WERI-Rb-1 (cell line): ENCODE results near the gene MYBPC2.

Experiments
- DNase-seq: peaks from one replicate; pipeline ENCODE4 v3.0.0-alpha.2; 2020
- H3K27ac ChIP-seq: fragments of 250-450 bp; sonication (Bioruptor Pico); 2 replicates; pipeline ENCODE4 v1.5.1; 2020; ENCODE audit warnings: mild to moderate bottlenecking, moderate library complexity
- H3K27me3 ChIP-seq: fragments of 250-450 bp; sonication (Bioruptor Pico); 2 replicates; pipeline ENCODE4 v1.5.1; 2021; ENCODE audit warnings: mild to moderate bottlenecking, low read depth, moderate library complexity; ENCODE audit not compliant: insufficient read depth, severe bottlenecking
- H3K36me3 ChIP-seq: fragments of 250-450 bp; sonication (Bioruptor Pico); 2 replicates; pipeline ENCODE4 v1.5.1; 2020; ENCODE audit warnings: mild to moderate bottlenecking, moderate library complexity
- H3K4me3 ChIP-seq: 2 replicates; pipeline ENCODE4 v1.5.1; 2011; ENCODE audit warnings: low read depth, mild to moderate bottlenecking, control low read depth, low read length
- H3K9me3 ChIP-seq: fragments of 250-450 bp; sonication (Bioruptor Pico); 2 replicates; pipeline ENCODE4 v1.5.1; 2021; ENCODE audit warnings: mild to moderate bottlenecking, moderate library complexity; ENCODE audit not compliant: severe bottlenecking
- TF ChIP-seq, protein P1 (sequence below): IDR thresholded peaks from 2 replicates; pipeline ENCODE4 v1.5.1; 2011; ENCODE audit warnings: low read depth, mild to moderate bottlenecking, control low read depth, inconsistent platforms, low read length

Gene MYBPC2

GRCh38 chr19:50486823-50487515 lies 54.3 kb downstream of the MYBPC2 start:
- peaks cover 12% of the 10 kb centered on the region for H3K9me3 ChIP-seq
- peak; percentile 82 for DNase-seq
- peaks cover 23% of the 10 kb centered on the region for H3K36me3 ChIP-seq
- no peak overlapping the region for H3K4me3 ChIP-seq
- no peak overlapping the region for H3K27ac ChIP-seq
- H3K27me3 ChIP-seq = no peaks in the 10 kb centered on the region
- TF ChIP-seq, protein P1, sequence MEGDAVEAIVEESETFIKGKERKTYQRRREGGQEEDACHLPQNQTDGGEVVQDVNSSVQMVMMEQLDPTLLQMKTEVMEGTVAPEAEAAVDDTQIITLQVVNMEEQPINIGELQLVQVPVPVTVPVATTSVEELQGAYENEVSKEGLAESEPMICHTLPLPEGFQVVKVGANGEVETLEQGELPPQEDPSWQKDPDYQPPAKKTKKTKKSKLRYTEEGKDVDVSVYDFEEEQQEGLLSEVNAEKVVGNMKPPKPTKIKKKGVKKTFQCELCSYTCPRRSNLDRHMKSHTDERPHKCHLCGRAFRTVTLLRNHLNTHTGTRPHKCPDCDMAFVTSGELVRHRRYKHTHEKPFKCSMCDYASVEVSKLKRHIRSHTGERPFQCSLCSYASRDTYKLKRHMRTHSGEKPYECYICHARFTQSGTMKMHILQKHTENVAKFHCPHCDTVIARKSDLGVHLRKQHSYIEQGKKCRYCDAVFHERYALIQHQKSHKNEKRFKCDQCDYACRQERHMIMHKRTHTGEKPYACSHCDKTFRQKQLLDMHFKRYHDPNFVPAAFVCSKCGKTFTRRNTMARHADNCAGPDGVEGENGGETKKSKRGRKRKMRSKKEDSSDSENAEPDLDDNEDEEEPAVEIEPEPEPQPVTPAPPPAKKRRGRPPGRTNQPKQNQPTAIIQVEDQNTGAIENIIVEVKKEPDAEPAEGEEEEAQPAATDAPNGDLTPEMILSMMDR = peak; percentile 77

DNA sequence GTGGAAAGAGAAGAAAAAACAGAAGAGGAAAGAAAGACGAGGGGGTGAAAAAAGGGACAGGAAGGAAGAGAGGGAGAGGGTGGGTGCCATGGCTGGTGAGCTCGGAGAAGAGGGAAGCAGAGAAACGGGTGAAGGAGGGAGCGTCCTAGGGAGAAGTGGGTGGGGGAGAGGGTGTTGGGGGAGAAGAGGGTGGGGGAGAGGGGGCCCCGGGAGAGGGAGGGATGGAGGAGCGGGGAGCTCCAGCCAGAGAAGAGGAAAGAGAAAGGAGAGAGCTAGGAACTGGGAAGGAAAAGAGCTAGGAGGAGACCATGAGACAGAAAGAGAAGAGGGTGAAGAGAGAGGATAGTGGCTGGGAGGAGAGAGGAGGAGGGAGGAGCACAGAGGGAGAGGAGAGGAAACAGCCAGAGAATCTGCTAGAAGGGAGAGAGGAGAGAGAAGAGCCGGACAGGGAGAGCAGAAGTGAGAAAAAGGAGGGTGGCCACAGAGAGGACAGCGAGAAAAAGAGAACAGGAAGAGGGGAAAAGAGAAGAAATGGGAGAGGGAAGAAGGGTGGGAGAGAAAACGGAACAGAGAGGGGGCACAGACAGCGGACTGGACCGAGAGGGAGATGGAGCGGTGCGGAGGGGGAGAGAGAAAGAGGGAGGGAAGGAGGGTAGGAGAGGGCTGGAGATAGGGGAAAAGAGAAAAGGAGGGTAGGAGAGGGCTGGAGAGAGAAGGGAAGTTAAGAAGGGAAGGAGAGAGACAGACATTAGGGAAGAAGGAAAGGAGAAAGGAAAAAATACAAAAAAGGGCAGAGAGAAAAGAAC lies 55.9 kb downstream of the MYBPC2 start:
- no peak for DNase-seq
- Histone ChIP-seq H3K4me3 (no peak overlapping the region), H3K9me3 (peaks cover 12% of the 10 kb centered on the region), H3K27me3 (no peaks in the 10 kb centered on the region), H3K27ac (no peak overlapping the region), H3K36me3 (peaks cover 23% of the 10 kb centered on the region)
- TF ChIP-seq, protein P1 = no peak

DNA sequence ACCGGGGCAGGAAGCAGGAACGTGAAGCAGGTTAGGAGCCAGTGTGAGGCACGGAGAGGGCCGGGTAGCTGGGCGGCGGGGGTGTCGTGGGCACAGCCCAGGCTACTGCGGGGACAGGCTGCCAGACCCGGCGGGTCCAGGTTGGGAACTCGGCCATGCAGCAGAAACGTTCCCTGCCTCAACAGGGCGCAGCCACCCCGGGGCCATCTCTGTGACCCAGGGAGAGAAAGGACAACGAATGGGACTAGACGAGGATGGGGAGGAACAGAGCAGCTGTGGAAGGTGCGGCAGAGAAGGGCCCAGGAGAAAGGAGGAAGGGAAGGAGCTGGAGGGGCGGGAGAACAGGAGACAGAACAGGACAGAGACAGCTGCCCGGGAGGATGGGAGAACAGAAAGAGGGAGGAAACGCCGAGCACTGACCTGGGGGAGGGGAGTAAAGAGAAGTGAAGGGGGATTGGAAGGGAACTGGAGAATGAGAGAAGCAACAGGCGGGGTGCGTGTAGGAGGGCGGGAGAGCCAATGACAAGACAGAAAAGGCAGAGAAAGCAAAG lies 56.8 kb downstream of the MYBPC2 start:
- no peak overlapping the region for H3K27ac ChIP-seq
- DNase-seq = no peak

DNA sequence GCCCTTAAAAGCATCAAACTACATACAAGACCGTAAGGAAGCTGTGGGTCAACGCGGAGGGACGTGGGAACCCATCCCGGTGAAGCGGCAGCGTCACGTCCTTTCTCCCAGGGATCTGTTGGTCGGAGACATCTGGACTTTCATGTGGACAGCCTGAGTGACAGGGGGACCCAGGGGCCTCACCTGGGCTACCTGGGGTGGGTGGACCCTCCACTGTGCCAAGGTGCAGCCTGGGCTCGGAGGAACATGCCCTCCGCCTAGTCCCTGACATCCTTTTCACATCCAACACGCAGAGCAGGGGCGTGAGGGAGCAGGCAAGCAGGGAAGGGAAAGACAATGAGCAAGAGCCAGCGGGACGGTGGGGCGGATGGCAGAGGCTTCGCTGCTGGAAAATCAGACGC lies 57.7 kb downstream of the MYBPC2 start:
- no peaks in the 10 kb centered on the region for H3K27me3 ChIP-seq

More for the DNA sequence above, 56.8 kb downstream of the MYBPC2 start:
- TF ChIP-seq, protein P1 = no peak
- H3K4me3 ChIP-seq = no peak overlapping the region
- H3K36me3 ChIP-seq = peaks cover 23% of the 10 kb centered on the region
- peaks cover 12% of the 10 kb centered on the region for H3K9me3 ChIP-seq
- no peaks in the 10 kb centered on the region for H3K27me3 ChIP-seq

DNA sequence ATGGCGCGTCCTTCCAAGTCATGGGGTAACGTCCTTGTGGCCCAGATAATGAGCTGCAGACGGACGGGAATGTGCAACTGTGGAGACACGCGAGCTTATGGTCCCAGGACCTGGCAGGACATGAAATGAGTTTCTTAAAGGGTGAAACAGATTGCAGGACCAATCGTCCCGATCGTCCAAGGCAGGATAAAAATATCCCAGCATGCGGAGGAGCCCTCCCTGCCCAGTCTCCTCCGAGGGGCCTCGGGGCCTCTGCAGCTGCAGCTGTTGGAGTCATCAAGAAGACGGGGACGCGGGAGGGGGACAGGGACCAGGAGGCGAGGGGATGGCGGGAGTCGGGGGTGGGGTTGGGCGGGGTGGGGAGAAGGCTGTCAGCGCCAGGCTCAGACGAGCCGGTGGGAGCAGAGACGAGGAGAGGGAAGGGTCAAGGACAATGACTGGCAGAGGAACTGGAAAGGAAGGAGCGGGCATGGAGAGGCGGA lies 58.3 kb downstream of the MYBPC2 start:
- Histone ChIP-seq H3K27ac (no peak overlapping the region), H3K36me3 (peaks cover 23% of the 10 kb centered on the region), H3K4me3 (no peak overlapping the region), H3K9me3 (peaks cover 12% of the 10 kb centered on the region), H3K27me3 (no peaks in the 10 kb centered on the region)
- TF ChIP-seq, protein P1 = no peak
- DNase-seq = no peak

More for the DNA sequence above, 57.7 kb downstream of the MYBPC2 start:
- no peak for DNase-seq
- Histone ChIP-seq H3K27ac (no peak overlapping the region), H3K4me3 (no peak overlapping the region), H3K36me3 (peaks cover 23% of the 10 kb centered on the region), H3K9me3 (peaks cover 12% of the 10 kb centered on the region)
- TF ChIP-seq, protein P1 = no peak
